ENCODE results near the gene ZNF148. TPM values are rescaled to one million over a fixed set of nuclear protein-coding genes. Genes with fewer than 3 reads are reported as not detected.
A peak's percentile ranks its signal among the peaks of the same experiment; 100 is the strongest.

ZNF148 gene
- total and polyA plus RNA-seq, 2 of the 4 experiments (the other 2 are of a cell fraction) = 9.4 to 65.2 TPM

DNA sequence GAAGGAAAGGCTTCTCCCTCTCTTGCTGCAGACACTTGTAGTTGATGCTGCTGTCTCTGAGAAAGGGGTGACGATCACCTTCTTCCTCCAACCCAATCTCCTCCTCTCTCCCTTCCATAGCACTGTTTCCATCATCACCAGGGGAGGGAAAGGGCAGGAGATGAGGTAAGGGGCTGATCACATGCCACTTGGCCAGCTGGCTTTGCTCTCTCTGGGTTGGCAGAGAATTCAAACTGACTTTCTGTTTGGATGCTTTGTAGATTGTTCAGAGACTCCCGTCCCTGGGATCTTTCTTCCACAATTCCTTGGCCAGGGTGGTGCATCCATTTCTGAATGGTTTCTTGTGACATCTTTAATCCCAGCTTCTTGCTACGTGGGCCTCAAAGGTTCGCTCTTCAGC is 43.2 kb upstream of the ZNF148 start:
- ChIA-PET CTCF (interaction anchor here (1.0 kb wide), 1 partner anchor 67 kb away, joined by 5 read pairs; no protein-coding TSS in a partner anchor), POLR2A (ENCODE audit: unreplicated experiment) (no interaction called here)
- Histone ChIP-seq H2AFZ (replicated peaks; ENCODE audit: low read length, poor library complexity) (no peak overlapping the region), H2BK15ac (ENCODE audit: low read depth, low read length) (no peak overlapping the region), H3K56ac (ENCODE audit: extremely low read depth, insufficient read depth, low read length) (no peak overlapping the region), H4K91ac (ENCODE audit: insufficient read depth, low read depth, low read length) (no peak overlapping the region), H2AK5ac (ENCODE audit: low read depth, low read length) (no peak overlapping the region), H4K20me1 (ENCODE audit: insufficient read depth, low read length) (no peaks in the 10 kb centered on the region), H3K4ac (ENCODE audit: low read depth, low read length) (no peak overlapping the region), H3K18ac (ENCODE audit: low read depth, low read length) (no peak overlapping the region), H3K36me3 (ENCODE audit: control insufficient read depth, insufficient read depth, low read length) (no peaks in the 10 kb centered on the region), H3K9me3 (ENCODE audit: control insufficient read depth, insufficient read depth, low read length) (no peaks in the 10 kb centered on the region), H3K27me3 (ENCODE audit: control insufficient read depth, insufficient read depth, low read length) (no peaks in the 10 kb centered on the region; the same call in 1 of the 2 replicates), H2AK9ac (replicated peaks; ENCODE audit: low read depth, low read length, poor library complexity) (no peak overlapping the region), H3K23ac (ENCODE audit: low read depth, low read length) (no peak overlapping the region), H2BK120ac (ENCODE audit: low read depth, low read length) (no peak overlapping the region), H4K5ac (ENCODE audit: low read depth, low read length) (no peak overlapping the region), H3K4me1 (ENCODE audit: control insufficient read depth, insufficient read depth, low read length) (no peaks in the 10 kb centered on the region), H3K27ac (ENCODE audit: insufficient read depth, low read length) (no peak overlapping the region), H3K9ac (ENCODE audit: low read depth, low read length) (no peak overlapping the region), H3K4me3 (ENCODE audit: insufficient read depth, low read depth, low read length) (no peak overlapping the region), H2BK20ac (ENCODE audit: low read depth, low read length) (no peak overlapping the region), H2BK5ac (ENCODE audit: low read depth, low read length, poor library complexity, severe bottlenecking) (no peak overlapping the region), H3K4me2 (ENCODE audit: low read depth, low read length) (no peak overlapping the region), H3K14ac (replicated peaks; ENCODE audit: low read depth, low read length) (no peak overlapping the region), H3K79me1 (ENCODE audit: low read depth in 1 of 2, low read length in 2 of 2) (no peaks in the 10 kb centered on the region), H3K9me1 (ENCODE audit: insufficient read depth, low read length) (no peaks in the 10 kb centered on the region), H4K8ac (ENCODE audit: low read depth in 2 of 2, low read length in 2 of 2) (no peak overlapping the region)
- ATAC-seq (ENCODE audit: low read depth) (no peak), DNase-seq (peak; percentile 6)
- TF ChIP-seq SMC3 (IDR thresholded peaks at IDR 0.05; ENCODE audit: low read depth, low read length) (no peak), CHD1 (IDR thresholded peaks at IDR 0.05; ENCODE audit: low read depth, low read length) (no peak), RFX5 (IDR thresholded peaks at IDR 0.05; ENCODE audit: low read depth, low read length) (no peak), MAZ (IDR thresholded peaks at IDR 0.05; ENCODE audit: borderline replicate concordance, low read depth, low read length) (no peak), CTCF (conservative IDR thresholded peaks at IDR 0.05; ENCODE audit: low read depth, low read length) (no peak), POLR2A (IDR thresholded peaks at IDR 0.05; ENCODE audit: low read depth, low read length) (no peak), RCOR1 (IDR thresholded peaks at IDR 0.05; ENCODE audit: insufficient replicate concordance, low read length) (no peak)
- TF ChIP-seq, protein P1, sequence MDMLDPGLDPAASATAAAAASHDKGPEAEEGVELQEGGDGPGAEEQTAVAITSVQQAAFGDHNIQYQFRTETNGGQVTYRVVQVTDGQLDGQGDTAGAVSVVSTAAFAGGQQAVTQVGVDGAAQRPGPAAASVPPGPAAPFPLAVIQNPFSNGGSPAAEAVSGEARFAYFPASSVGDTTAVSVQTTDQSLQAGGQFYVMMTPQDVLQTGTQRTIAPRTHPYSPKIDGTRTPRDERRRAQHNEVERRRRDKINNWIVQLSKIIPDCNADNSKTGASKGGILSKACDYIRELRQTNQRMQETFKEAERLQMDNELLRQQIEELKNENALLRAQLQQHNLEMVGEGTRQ (IDR thresholded peaks at IDR 0.05; ENCODE audit: low read depth, low read length) = no peak
- dilution Hi-C loops (cut with HindIII; ENCODE audit: low sequenced_read_pairs, unreplicated experiment) (no loop called here), intact Hi-C loops (cut with micrococcal nuclease) (no loop called here), in situ Hi-C loops (cut with MboI; ENCODE audit: low sequenced_read_pairs) (no loop called here)
- WGBS, 2 experiments (ENCODE audit: extremely low coverage in 2 of 2, insufficient read length in 1 of 2) = 40% methylated on average over 1 of the region's 4 CpGs; no CpG with 5 or more reads in 1 of the 2 experiments
- BruUV-seq (replicated peaks) = no TSS peak

Data from IMR-90 (cell line).